MM.1S (cell line): Measurements from ENCODE around the gene NOL9.
A peak's percentile ranks its signal among the peaks of the same experiment; 100 is the strongest.

Experiments used
- DNase-seq: peaks from one replicate; pipeline ENCODE4 v3.0.0-alpha.2; 2015
- H2AFZ ChIP-seq: fragments of 300-600 bp; sonication (generic); 2 replicates; pipeline ENCODE4 v1.6.0; 2016; ENCODE audit warnings: antibody characterized with exemption, low read length
- H3F3A ChIP-seq: fragments of 300-600 bp; sonication (generic); 2 replicates; pipeline ENCODE4 v1.6.1; 2016; ENCODE audit warnings: mild to moderate bottlenecking, antibody characterized with exemption, low read length, moderate library complexity, mixed read lengths; ENCODE audit not compliant: insufficient read depth
- H3K27ac ChIP-seq: fragments of 300-600 bp; sonication (generic); 2 replicates; pipeline ENCODE4 v1.5.1; 2016; ENCODE audit warnings: mild to moderate bottlenecking, low read length
- H3K27me3 ChIP-seq: fragments of 300-600 bp; sonication (generic); replicated peaks from 2 replicates; pipeline ENCODE4 v1.6.0; 2016; ENCODE audit warnings: low read length; ENCODE audit not compliant: insufficient read depth
- H3K36me3 ChIP-seq: fragments of 300-600 bp; sonication (generic); replicated peaks from 2 replicates; pipeline ENCODE4 v1.6.1; 2016; ENCODE audit warnings: mild to moderate bottlenecking, low read length, mixed read lengths; ENCODE audit not compliant: insufficient read depth
- H3K4me1 ChIP-seq: fragments of 300-600 bp; sonication (generic); 2 replicates; pipeline ENCODE4 v1.6.1; 2016; ENCODE audit warnings: low read length, mixed read lengths
- H3K4me2 ChIP-seq: fragments of 300-600 bp; sonication (generic); 2 replicates; pipeline ENCODE4 v1.6.0; 2016; ENCODE audit warnings: low read depth, low read length
- H3K4me3 ChIP-seq: fragments of 300-600 bp; sonication (generic); 2 replicates; pipeline ENCODE4 v1.5.1; 2016; ENCODE audit warnings: low read length, mixed read lengths
- H3K79me2 ChIP-seq: fragments of 300-600 bp; sonication (generic); 2 replicates; pipeline ENCODE4 v1.6.1; 2016; ENCODE audit warnings: mixed run types, low read length, mixed read lengths
- H3K9ac ChIP-seq: fragments of 300-600 bp; sonication (generic); 2 replicates; pipeline ENCODE4 v1.6.1; 2016; ENCODE audit warnings: low read length, mixed read lengths
- H3K9me2 ChIP-seq: fragments of 300-600 bp; sonication (generic); replicated peaks from 2 replicates; pipeline ENCODE4 v1.6.1; 2016; ENCODE audit warnings: mild to moderate bottlenecking, low read length, mixed read lengths; ENCODE audit not compliant: insufficient read depth
- H3K9me3 ChIP-seq: fragments of 300-600 bp; sonication (generic); replicated peaks from 2 replicates; pipeline ENCODE4 v1.6.1; 2016; ENCODE audit warnings: mild to moderate bottlenecking, low read length, mixed read lengths; ENCODE audit not compliant: insufficient read depth
- H4K20me1 ChIP-seq: fragments of 300-600 bp; sonication (generic); 2 replicates; pipeline ENCODE4 v1.6.1; 2016; ENCODE audit warnings: mild to moderate bottlenecking, low read length, moderate library complexity, mixed read lengths; ENCODE audit not compliant: insufficient read depth
- EZH2 ChIP-seq: fragments of 300-600 bp; sonication (generic); optimal IDR thresholded peaks from 2 replicates; pipeline ENCODE3; 2017; ENCODE audit warnings: low read depth, mild to moderate bottlenecking, antibody characterized with exemption, low read length, mixed read lengths
- EZH2phosphoT487 ChIP-seq: fragments of 300-600 bp; sonication (generic); IDR thresholded peaks from 2 replicates; pipeline ENCODE4 v1.6.1; 2018; ENCODE audit warnings: antibody characterized with exemption, low read length
- TF ChIP-seq, protein P1 (sequence below): fragments of 300-600 bp; sonication (generic); IDR thresholded peaks from 2 replicates; pipeline ENCODE4 v1.5.1; 2016; ENCODE audit warnings: antibody characterized with exemption, low read length, mixed read lengths

NOL9 gene

DNA sequence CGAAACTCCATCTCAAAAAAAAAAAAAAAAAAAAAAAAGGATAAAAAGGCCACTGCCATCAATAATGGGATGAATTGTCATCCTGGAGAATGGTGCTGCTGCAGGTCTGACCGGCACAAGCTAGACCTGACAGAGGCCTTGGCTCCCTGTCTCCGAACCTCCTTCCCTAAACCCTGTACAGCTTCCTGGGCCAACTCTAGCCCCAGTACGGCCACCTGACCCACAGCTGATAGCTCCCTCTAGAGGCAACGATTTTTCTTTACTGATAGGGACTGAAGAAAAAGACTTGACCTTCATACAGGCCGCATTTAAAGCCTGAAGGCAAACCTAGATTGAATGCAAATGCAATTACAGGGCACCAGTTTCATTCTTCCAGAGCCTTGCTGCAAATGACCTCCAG is 30.7 kb downstream of the NOL9 start:
- peak; percentile 13 for DNase-seq
- Histone ChIP-seq H3K79me2 (no peaks in the 10 kb centered on the region), H3K27ac (no peak overlapping the region), H3K36me3 (no peaks in the 10 kb centered on the region), H3K27me3 (no peaks in the 10 kb centered on the region), H2AFZ (no peak overlapping the region), H3K4me2 (no peak overlapping the region), H4K20me1 (no peaks in the 10 kb centered on the region), H3F3A (0 out of 2 replicates have a peak, but pooled peaks cover 3% of the 10 kb centered on the region), H3K4me3 (no peak overlapping the region), H3K9me3 (no peaks in the 10 kb centered on the region), H3K4me1 (no peaks in the 10 kb centered on the region), H3K9me2 (no peaks in the 10 kb centered on the region), H3K9ac (no peak overlapping the region)
- TF ChIP-seq EZH2 (no peak), EZH2phosphoT487 (no peak)
- TF ChIP-seq, protein P1, sequence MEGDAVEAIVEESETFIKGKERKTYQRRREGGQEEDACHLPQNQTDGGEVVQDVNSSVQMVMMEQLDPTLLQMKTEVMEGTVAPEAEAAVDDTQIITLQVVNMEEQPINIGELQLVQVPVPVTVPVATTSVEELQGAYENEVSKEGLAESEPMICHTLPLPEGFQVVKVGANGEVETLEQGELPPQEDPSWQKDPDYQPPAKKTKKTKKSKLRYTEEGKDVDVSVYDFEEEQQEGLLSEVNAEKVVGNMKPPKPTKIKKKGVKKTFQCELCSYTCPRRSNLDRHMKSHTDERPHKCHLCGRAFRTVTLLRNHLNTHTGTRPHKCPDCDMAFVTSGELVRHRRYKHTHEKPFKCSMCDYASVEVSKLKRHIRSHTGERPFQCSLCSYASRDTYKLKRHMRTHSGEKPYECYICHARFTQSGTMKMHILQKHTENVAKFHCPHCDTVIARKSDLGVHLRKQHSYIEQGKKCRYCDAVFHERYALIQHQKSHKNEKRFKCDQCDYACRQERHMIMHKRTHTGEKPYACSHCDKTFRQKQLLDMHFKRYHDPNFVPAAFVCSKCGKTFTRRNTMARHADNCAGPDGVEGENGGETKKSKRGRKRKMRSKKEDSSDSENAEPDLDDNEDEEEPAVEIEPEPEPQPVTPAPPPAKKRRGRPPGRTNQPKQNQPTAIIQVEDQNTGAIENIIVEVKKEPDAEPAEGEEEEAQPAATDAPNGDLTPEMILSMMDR: peak; percentile 42

DNA sequence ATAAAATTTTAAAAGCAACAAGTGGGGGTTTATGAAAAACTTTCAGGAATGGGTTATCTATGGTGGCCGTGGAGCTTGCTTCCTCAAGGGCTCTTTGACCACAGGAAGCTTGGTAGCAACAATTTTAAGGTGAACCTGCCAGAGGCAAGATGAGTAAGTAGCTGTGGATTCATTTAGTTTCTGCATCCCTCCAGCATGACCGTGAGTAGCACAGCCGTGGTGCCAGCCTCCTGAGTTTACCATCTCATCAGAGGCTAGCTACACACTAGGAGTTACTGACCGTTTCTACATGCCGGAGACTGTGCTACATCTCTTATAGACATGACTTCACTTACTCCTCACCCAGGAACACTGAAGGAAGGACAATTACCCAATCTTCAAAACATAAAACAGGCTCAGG is 32.8 kb downstream of the NOL9 start:
- H3K4me1 ChIP-seq: no peaks in the 10 kb centered on the region
- H3K4me2 ChIP-seq: no peak overlapping the region
- H3K4me3 ChIP-seq: no peak overlapping the region
- H3K27ac ChIP-seq: no peak overlapping the region
- H2AFZ ChIP-seq: no peak overlapping the region
- no peak for DNase-seq
- no peaks in the 10 kb centered on the region for H3K27me3 ChIP-seq
- TF ChIP-seq, protein P1: no peak
- no peak for TF ChIP-seq EZH2
- TF ChIP-seq EZH2phosphoT487: no peak
- H3K9me2 ChIP-seq: no peaks in the 10 kb centered on the region
- H3K36me3 ChIP-seq: no peaks in the 10 kb centered on the region
- no peaks in the 10 kb centered on the region for H3K9me3 ChIP-seq
- H3K9ac ChIP-seq: no peak overlapping the region
- H3F3A ChIP-seq: 0 out of 2 replicates have a peak, but pooled peaks cover 3% of the 10 kb centered on the region
- H4K20me1 ChIP-seq: no peaks in the 10 kb centered on the region
- H3K79me2 ChIP-seq: no peaks in the 10 kb centered on the region

DNA sequence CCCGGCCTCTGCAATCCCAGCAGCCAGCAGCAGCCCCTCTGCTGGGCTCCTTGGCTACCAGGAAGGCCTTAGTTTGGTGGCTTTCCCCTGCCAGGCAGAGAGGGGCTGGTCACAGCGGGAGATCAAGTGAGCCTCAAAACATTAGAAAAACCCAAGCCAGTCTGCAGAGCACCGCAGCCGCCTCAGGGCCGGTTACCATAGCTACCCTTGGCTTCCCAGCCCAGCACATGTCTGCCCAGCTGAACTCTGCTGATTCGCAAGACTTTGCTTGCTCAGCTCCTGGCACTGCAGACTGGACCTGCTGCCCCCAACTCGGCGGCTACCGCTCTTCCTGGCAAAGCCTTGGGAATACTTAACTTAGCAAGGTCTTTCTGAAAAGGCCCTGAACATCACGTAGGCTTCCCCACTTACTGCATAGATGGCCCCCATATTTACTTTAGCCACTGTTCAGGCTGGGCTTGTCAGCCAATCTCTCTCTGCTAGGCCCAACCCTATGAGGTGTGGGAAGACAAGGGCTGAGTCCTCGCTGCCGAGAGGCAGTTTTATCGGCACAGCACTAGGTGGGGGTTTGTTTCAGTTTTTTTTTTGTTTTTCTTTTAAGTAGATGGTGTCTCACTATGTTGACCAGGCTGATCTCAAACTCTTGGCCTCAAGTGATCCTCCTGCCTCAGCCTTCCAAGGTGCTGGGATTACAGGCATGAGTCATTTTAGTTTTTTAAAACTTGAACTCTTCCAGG is 34.2 kb downstream of the NOL9 start:
- no peak overlapping the region for H3K4me3 ChIP-seq

More for the DNA sequence above, 34.2 kb downstream of the NOL9 start:
- Histone ChIP-seq H3K36me3 (no peaks in the 10 kb centered on the region), H3K4me2 (no peak overlapping the region), H2AFZ (no peak overlapping the region), H4K20me1 (no peaks in the 10 kb centered on the region), H3K9ac (no peak overlapping the region), H3F3A (0 out of 2 replicates have a peak, but pooled peaks cover 3% of the 10 kb centered on the region), H3K27ac (no peak overlapping the region), H3K9me3 (no peaks in the 10 kb centered on the region), H3K79me2 (no peaks in the 10 kb centered on the region), H3K4me1 (no peaks in the 10 kb centered on the region), H3K27me3 (no peaks in the 10 kb centered on the region), H3K9me2 (no peaks in the 10 kb centered on the region)
- TF ChIP-seq EZH2phosphoT487: no peak
- TF ChIP-seq, protein P1: no peak
- TF ChIP-seq EZH2: no peak
- DNase-seq: no peak
